HCT116 (cell line): ENCODE data around the gene NFXL1. TPM values are rescaled to one million over a fixed set of nuclear protein-coding genes. Genes with fewer than 3 reads are reported as not detected.

Source experiments
- ATAC-seq: fragments of 200-7000 bp; cut with Tn5 transposase; 2 replicates; pipeline ENCODE4 v1.9.1; 2020; ENCODE audit warnings: mild to moderate bottlenecking, moderate library complexity
- BruUV-seq: library from RNA; stranded (reverse); fragments of 400-500 nt; replicated peaks from 2 replicates; lab custom pipeline; 2021; lab: Mats Ljungman, UMichigan
- CTCF ChIA-PET: fragments of 300-600 bp; sonication (Branson Sonifier 250); formaldehyde crosslinking; loops from one replicate; lab custom pipeline; 2021; ENCODE audit warnings: antibody characterized with exemption; lab: Charles Lee
- POLR2A ChIA-PET: fragments of 300-600, 350-600 bp; sonication (Branson Sonifier 250); formaldehyde crosslinking; loops from one replicate; lab custom pipeline; 2021; ENCODE audit warnings: antibody characterized with exemption; lab: Charles Lee
- RAD21 ChIA-PET, 2 experiments: fragments of 300-600 bp; sonication (Branson Sonifier 250); formaldehyde crosslinking; loops; one replicate each; lab custom pipeline; 2023; ENCODE audit warnings: low total read pairs in 2 of 2; ENCODE audit not compliant: uncharacterized antibody in 2 of 2, unreplicated experiment in 2 of 2, low non-redundant PET in 1 of 2; lab: Charles Lee
- DNase-seq: peaks from one replicate; pipeline ENCODE4 v3.0.0-alpha.2; 2010; ENCODE audit warnings: low read depth, low spot score
- H2AFZ ChIP-seq: fragments of 200-600 bp; shearing (Covaris generic), sonication (generic); 2 replicates; pipeline ENCODE4 v1.6.1; 2017; ENCODE audit warnings: low read depth, mixed run types, mixed read lengths, antibody characterized with exemption, low read length; ENCODE audit not compliant: poor library complexity, severe bottlenecking
- H3K27ac ChIP-seq: 2 replicates; pipeline ENCODE4 v1.5.1; 2012; ENCODE audit warnings: low read depth, low read length
- H3K27me3 ChIP-seq: fragments of 200-600 bp; sonication (generic); 2 replicates; pipeline ENCODE4 v1.6.1; 2016; ENCODE audit warnings: mixed run types, low read length, mixed read lengths; ENCODE audit not compliant: insufficient read depth
- H3K36me3 ChIP-seq, 2 experiments: fragments of 200-500 bp in 1 of 2; fragments of 200-600 bp in 1 of 2; sonication (Bioruptor generic) in 1 of 2; sonication (generic) in 1 of 2; 2 replicates each; pipeline versions ENCODE4 v1.5.1 to v1.6.1; 2014 to 2016; ENCODE audit warnings: low read length in 2 of 2, inconsistent platforms in 1 of 2, mixed read lengths in 1 of 2, mixed run types in 1 of 2; ENCODE audit not compliant: insufficient read depth in 2 of 2, control insufficient read depth in 1 of 2
- H3K4me1 ChIP-seq, 2 experiments: fragments of 200-600 bp in 1 of 2; sonication (generic) in 1 of 2; 2 replicates each; pipeline versions ENCODE4 v1.5.1 to v1.6.1; 2012 to 2017; ENCODE audit warnings: low read length in 2 of 2, inconsistent platforms in 1 of 2, mild to moderate bottlenecking in 1 of 2, mixed read lengths in 1 of 2, mixed run types in 1 of 2, moderate library complexity in 1 of 2; ENCODE audit not compliant: insufficient read depth in 2 of 2, control insufficient read depth in 1 of 2
- H3K4me2 ChIP-seq: fragments of 200-600 bp; sonication (generic); 2 replicates; pipeline ENCODE4 v1.6.1; 2017; ENCODE audit warnings: mixed run types, low read length, mixed read lengths
- H3K4me3 ChIP-seq, 2 experiments: fragments of 200-600 bp in 1 of 2; sonication (generic) in 1 of 2; replicated peaks in 1 of 2; 2 replicates each; pipeline ENCODE4 v1.5.1; 2011 to 2016; ENCODE audit warnings: low read length in 2 of 2, control low read depth in 1 of 2, low read depth in 1 of 2, mild to moderate bottlenecking in 1 of 2, mixed read lengths in 1 of 2, mixed run types in 1 of 2
- H3K79me2 ChIP-seq: fragments of 200-600 bp; sonication (generic); 2 replicates; pipeline ENCODE4 v1.6.1; 2017; ENCODE audit warnings: mild to moderate bottlenecking, mixed run types, low read length, moderate library complexity, mixed read lengths; ENCODE audit not compliant: insufficient read depth
- H3K9ac ChIP-seq: fragments of 200-600 bp; sonication (generic); 2 replicates; pipeline ENCODE4 v1.6.1; 2016; ENCODE audit warnings: low read length, mixed read lengths
- H3K9me2 ChIP-seq: fragments of 200-600 bp; sonication (generic), shearing (Covaris generic); 2 replicates; pipeline ENCODE4 v1.6.1; 2017; ENCODE audit warnings: mixed run types, mild to moderate bottlenecking, moderate library complexity; ENCODE audit not compliant: insufficient read depth
- H3K9me3 ChIP-seq, 2 experiments: fragments of 200-500 bp in 1 of 2; fragments of 200-600 bp in 1 of 2; sonication (Bioruptor generic) in 1 of 2; sonication (generic) in 1 of 2; 2 replicates each; pipeline ENCODE4 v1.6.1; 2014 to 2017; ENCODE audit warnings: low read length in 2 of 2, mixed read lengths in 2 of 2, inconsistent platforms in 1 of 2, low read depth in 1 of 2, mild to moderate bottlenecking in 1 of 2, mixed run types in 1 of 2, moderate library complexity in 1 of 2; ENCODE audit not compliant: control insufficient read depth in 1 of 2, insufficient read depth in 1 of 2
- H4K20me1 ChIP-seq: fragments of 200-600 bp; sonication (generic), shearing (Covaris generic); 2 replicates; pipeline ENCODE4 v1.6.1; 2017; ENCODE audit warnings: mixed run types, mild to moderate bottlenecking, moderate library complexity; ENCODE audit not compliant: insufficient read depth
- EZH2 ChIP-seq: fragments of 200-600 bp; sonication (generic); IDR thresholded peaks from 2 replicates; pipeline ENCODE4 v1.6.1; 2017; ENCODE audit warnings: antibody characterized with exemption, mixed run types
- EZH2phosphoT487 ChIP-seq: fragments of 200-600 bp; IDR thresholded peaks from 2 replicates; pipeline ENCODE4 v1.6.1; 2018; ENCODE audit warnings: antibody characterized with exemption, borderline replicate concordance
- ZNF274 ChIP-seq: fragments of 200-500 bp; sonication (Bioruptor generic); IDR thresholded peaks from 2 replicates; pipeline ENCODE4 v1.6.1; 2014; ENCODE audit warnings: mild to moderate bottlenecking, low read depth, low read length, inconsistent platforms
- intact Hi-C: fragments of 100-400 bp; cut with micrococcal nuclease; formaldehyde crosslinking; loops from 2 replicates; pipeline ENCODE4 v1.10.0; 2022
- total RNA-seq: library from RNA; stranded (reverse); gene quantifications from one replicate; pipeline ENCODE4 v1.2.1, GENCODE V29; 2021; ENCODE audit not compliant: unreplicated experiment
- TF ChIP-seq, protein P1 (sequence below): IDR thresholded peaks from 2 replicates; pipeline ENCODE4 v1.6.1; 2011; ENCODE audit warnings: mild to moderate bottlenecking, low read length, moderate library complexity; ENCODE audit not compliant: insufficient replicate concordance; ENCODE audit errors: extremely low read depth
- TF ChIP-seq, protein P2 (sequence below), 3 experiments: fragments of 200-600 bp in 1 of 3; sonication (generic) in 1 of 3; IDR thresholded peaks in 2 of 3; conservative IDR thresholded peaks in 1 of 3; 2 replicates each; pipeline ENCODE4 v1.5.1; 2012 to 2017; ENCODE audit warnings: low read depth in 2 of 3, low read length in 2 of 3, antibody characterized with exemption in 1 of 3, borderline replicate concordance in 1 of 3, control low read depth in 1 of 3, mild to moderate bottlenecking in 1 of 3, mixed read lengths in 1 of 3, mixed run types in 1 of 3, moderate library complexity in 1 of 3; ENCODE audit not compliant: insufficient read depth in 1 of 3

NFXL1 gene
- total RNA-seq, 1 experiment from 2014 or later: 26.8 TPM

DNA sequence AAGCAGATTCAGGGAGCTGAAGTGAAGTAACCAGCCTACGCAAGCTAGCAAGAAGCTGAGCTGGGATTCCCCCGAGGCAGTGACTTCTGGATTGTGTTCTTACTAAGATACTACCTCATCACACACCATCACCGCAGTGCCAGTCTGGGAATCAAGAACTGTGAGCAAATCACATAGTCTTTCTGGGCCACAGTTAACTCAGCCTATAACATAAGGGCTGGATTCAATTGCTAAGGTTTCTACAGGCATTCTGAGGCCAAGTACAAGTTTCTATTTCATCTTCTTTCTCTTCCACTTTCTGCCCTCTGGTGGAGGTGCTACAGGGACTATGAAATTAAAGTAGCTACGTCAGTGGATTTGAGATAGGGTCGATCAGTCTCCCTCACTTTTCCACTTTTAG is 75.1 kb downstream of the NFXL1 start:
- TF ChIP-seq, protein P1, sequence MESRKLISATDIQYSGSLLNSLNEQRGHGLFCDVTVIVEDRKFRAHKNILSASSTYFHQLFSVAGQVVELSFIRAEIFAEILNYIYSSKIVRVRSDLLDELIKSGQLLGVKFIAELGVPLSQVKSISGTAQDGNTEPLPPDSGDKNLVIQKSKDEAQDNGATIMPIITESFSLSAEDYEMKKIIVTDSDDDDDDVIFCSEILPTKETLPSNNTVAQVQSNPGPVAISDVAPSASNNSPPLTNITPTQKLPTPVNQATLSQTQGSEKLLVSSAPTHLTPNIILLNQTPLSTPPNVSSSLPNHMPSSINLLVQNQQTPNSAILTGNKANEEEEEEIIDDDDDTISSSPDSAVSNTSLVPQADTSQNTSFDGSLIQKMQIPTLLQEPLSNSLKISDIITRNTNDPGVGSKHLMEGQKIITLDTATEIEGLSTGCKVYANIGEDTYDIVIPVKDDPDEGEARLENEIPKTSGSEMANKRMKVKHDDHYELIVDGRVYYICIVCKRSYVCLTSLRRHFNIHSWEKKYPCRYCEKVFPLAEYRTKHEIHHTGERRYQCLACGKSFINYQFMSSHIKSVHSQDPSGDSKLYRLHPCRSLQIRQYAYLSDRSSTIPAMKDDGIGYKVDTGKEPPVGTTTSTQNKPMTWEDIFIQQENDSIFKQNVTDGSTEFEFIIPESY: no peak
- TF ChIP-seq, protein P2, sequence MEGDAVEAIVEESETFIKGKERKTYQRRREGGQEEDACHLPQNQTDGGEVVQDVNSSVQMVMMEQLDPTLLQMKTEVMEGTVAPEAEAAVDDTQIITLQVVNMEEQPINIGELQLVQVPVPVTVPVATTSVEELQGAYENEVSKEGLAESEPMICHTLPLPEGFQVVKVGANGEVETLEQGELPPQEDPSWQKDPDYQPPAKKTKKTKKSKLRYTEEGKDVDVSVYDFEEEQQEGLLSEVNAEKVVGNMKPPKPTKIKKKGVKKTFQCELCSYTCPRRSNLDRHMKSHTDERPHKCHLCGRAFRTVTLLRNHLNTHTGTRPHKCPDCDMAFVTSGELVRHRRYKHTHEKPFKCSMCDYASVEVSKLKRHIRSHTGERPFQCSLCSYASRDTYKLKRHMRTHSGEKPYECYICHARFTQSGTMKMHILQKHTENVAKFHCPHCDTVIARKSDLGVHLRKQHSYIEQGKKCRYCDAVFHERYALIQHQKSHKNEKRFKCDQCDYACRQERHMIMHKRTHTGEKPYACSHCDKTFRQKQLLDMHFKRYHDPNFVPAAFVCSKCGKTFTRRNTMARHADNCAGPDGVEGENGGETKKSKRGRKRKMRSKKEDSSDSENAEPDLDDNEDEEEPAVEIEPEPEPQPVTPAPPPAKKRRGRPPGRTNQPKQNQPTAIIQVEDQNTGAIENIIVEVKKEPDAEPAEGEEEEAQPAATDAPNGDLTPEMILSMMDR (IDR thresholded peaks at IDR 0.05 in 2 of 3, conservative IDR thresholded peaks at IDR 0.05 in 1 of 3; ENCODE audit: borderline replicate concordance in 1 of 3, insufficient read depth in 1 of 3, low read depth in 2 of 3, low read length in 2 of 3): peak in 1 of 3 experiments; percentile 13; a peak in 1 of 6 replicates
- Histone ChIP-seq H3K4me3 (no peak overlapping the region), H3K9me2 (no peaks in the 10 kb centered on the region), H3K9me3 (no peaks in the 10 kb centered on the region), H3K27me3 (no peaks in the 10 kb centered on the region), H3K4me1 (no peaks in the 10 kb centered on the region), H2AFZ (no peak overlapping the region), H3K79me2 (no peaks in the 10 kb centered on the region), H3K36me3 (peaks cover 0 to 6% of the 10 kb centered on the region in 2 experiments; a peak in 2 of 4 replicates), H3K9ac (no peak overlapping the region), H3K4me2 (no peak overlapping the region), H4K20me1 (no peaks in the 10 kb centered on the region), H3K27ac (no peak overlapping the region)
- intact Hi-C loops: loop anchor here (10.0 kb wide), 1 partner anchor 134 kb away; no protein-coding TSS in a partner anchor
- ATAC-seq (no peak), DNase-seq (no peak)
- ChIA-PET POLR2A (no interaction called here), CTCF (interaction anchor here (0.9 kb wide), 1 partner anchor 9 kb away, joined by 3 read pairs; no protein-coding TSS in a partner anchor), RAD21 (no interaction called here)
- no TSS peak for BruUV-seq

GRCh38 chr4:47838445-47838844 is 75.9 kb downstream of the NFXL1 start:
- Histone ChIP-seq H3K36me3 (no peaks in the 10 kb centered on the region; a peak in 1 of 4 replicates), H3K9ac (no peak overlapping the region), H3K4me1 (no peaks in the 10 kb centered on the region), H2AFZ (no peak overlapping the region), H4K20me1 (no peaks in the 10 kb centered on the region), H3K27ac (no peak overlapping the region), H3K79me2 (no peaks in the 10 kb centered on the region), H3K4me2 (no peak overlapping the region), H3K9me3 (no peaks in the 10 kb centered on the region), H3K9me2 (no peaks in the 10 kb centered on the region), H3K27me3 (no peaks in the 10 kb centered on the region), H3K4me3 (no peak overlapping the region)
- ChIA-PET RAD21 (no interaction called here), POLR2A (no interaction called here), CTCF (no interaction called here)
- TF ChIP-seq EZH2phosphoT487 (no peak), EZH2 (no peak), ZNF274 (no peak)
- ATAC-seq (no peak), DNase-seq (no peak)
- intact Hi-C loops: loop anchor here (10.0 kb wide), 1 partner anchor 134 kb away; no protein-coding TSS in a partner anchor
- BruUV-seq: no TSS peak
